ENCODE results near the gene FBXO28.

Gene FBXO28

DNA sequence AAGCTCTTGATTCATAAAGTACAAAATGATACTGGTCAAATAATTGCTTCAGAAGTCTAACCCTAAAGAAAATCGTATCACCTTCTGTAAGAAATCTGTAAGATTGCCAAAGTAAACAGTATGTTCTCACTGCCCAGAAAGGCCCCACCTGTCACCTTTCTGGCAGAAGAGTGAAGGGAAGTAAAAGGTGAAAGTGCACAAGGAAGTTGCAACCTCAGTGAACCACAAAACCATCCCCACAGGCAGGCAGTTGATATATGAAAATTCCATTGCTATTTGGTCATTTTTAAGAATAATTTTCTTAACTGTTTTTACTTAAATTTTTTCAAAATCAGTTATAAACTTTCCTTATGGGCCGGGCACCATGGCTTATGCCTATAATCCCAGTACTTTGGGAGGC, 48.5 kb upstream of the FBXO28 start:
- ATAC-seq = peak; percentile 24; the same call in 1 of the 3 replicates
- TF ChIP-seq, protein P1, sequence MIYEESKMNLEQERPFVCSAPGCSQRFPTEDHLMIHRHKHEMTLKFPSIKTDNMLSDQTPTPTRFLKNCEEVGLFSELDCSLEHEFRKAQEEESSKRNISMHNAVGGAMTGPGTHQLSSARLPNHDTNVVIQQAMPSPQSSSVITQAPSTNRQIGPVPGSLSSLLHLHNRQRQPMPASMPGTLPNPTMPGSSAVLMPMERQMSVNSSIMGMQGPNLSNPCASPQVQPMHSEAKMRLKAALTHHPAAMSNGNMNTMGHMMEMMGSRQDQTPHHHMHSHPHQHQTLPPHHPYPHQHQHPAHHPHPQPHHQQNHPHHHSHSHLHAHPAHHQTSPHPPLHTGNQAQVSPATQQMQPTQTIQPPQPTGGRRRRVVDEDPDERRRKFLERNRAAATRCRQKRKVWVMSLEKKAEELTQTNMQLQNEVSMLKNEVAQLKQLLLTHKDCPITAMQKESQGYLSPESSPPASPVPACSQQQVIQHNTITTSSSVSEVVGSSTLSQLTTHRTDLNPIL (CRISPR knock-in tag; IDR thresholded peaks at IDR 0.05; ENCODE audit: low read depth) = no peak
- TF ChIP-seq BACH2 (CRISPR knock-in tag; IDR thresholded peaks at IDR 0.05; ENCODE audit: borderline replicate concordance) = no peak
- no peak for TF ChIP-seq PATZ1 (CRISPR knock-in tag; IDR thresholded peaks at IDR 0.05; ENCODE audit: borderline replicate concordance)
- no peak for TF ChIP-seq GLIS3 (CRISPR knock-in tag; IDR thresholded peaks at IDR 0.05)
- TF ChIP-seq TCF4 (CRISPR knock-in tag; IDR thresholded peaks at IDR 0.05; ENCODE audit: borderline replicate concordance) = no peak
- no peak for TF ChIP-seq PPARA (CRISPR knock-in tag; IDR thresholded peaks at IDR 0.05; ENCODE audit: borderline replicate concordance)
- TF ChIP-seq ESRRG (CRISPR knock-in tag; IDR thresholded peaks at IDR 0.05) = no peak
- no peak for TF ChIP-seq ZNF565 (CRISPR knock-in tag; conservative IDR thresholded peaks at IDR 0.05; ENCODE audit: low read depth)
- no peak for TF ChIP-seq CSRNP3 (CRISPR knock-in tag; IDR thresholded peaks at IDR 0.05)
- TF ChIP-seq TSHZ2 (CRISPR knock-in tag; IDR thresholded peaks at IDR 0.05) = no peak
- TF ChIP-seq SNAI2 (CRISPR knock-in tag; IDR thresholded peaks at IDR 0.05) = no peak

GRCh38 chr1:224067207-224067606, 46.7 kb upstream of the FBXO28 start:
- TF ChIP-seq BACH2 (CRISPR knock-in tag; IDR thresholded peaks at IDR 0.05; ENCODE audit: borderline replicate concordance) (no peak), TOX (CRISPR knock-in tag; IDR thresholded peaks at IDR 0.05; ENCODE audit: borderline replicate concordance) (no peak), TCF4 (CRISPR knock-in tag; IDR thresholded peaks at IDR 0.05; ENCODE audit: borderline replicate concordance) (no peak), ZNF8 (CRISPR knock-in tag; IDR thresholded peaks at IDR 0.05) (no peak), GLIS3 (CRISPR knock-in tag; IDR thresholded peaks at IDR 0.05) (no peak), POU6F1 (CRISPR knock-in tag; IDR thresholded peaks at IDR 0.05; ENCODE audit: borderline replicate concordance, low read depth) (no peak), ARNTL (CRISPR knock-in tag; IDR thresholded peaks at IDR 0.05; ENCODE audit: borderline replicate concordance, low read depth) (no peak), ZFP30 (CRISPR knock-in tag; IDR thresholded peaks at IDR 0.05) (no peak), TSHZ2 (CRISPR knock-in tag; IDR thresholded peaks at IDR 0.05) (no peak), CSRNP3 (CRISPR knock-in tag; IDR thresholded peaks at IDR 0.05) (no peak), RARB (CRISPR knock-in tag; IDR thresholded peaks at IDR 0.05) (no peak), ISL1 (CRISPR knock-in tag; IDR thresholded peaks at IDR 0.05) (no peak), OSR1 (CRISPR knock-in tag; IDR thresholded peaks at IDR 0.05) (no peak), ZFP3 (CRISPR knock-in tag; IDR thresholded peaks at IDR 0.05) (no peak), ESRRG (CRISPR knock-in tag; IDR thresholded peaks at IDR 0.05) (no peak), ZC3H10 (CRISPR knock-in tag; IDR thresholded peaks at IDR 0.05) (no peak), CSDC2 (CRISPR knock-in tag; IDR thresholded peaks at IDR 0.05) (no peak), PATZ1 (CRISPR knock-in tag; IDR thresholded peaks at IDR 0.05; ENCODE audit: borderline replicate concordance) (no peak), SNAI2 (CRISPR knock-in tag; IDR thresholded peaks at IDR 0.05) (no peak)
- TF ChIP-seq, protein P1 (CRISPR knock-in tag; IDR thresholded peaks at IDR 0.05; ENCODE audit: low read depth) = no peak
- no peak for ATAC-seq

Data from SK-N-SH treated with all-trans-retinoic acid at 6 μM for 48 hours (cell line).